Effector CD8-positive, alpha-beta T cell (primary cell): ENCODE data around the gene ADARB2.
"Not testable (repeated sequence)": the region's sequence is repeated elsewhere in the genome, so short reads cannot be mapped to it uniquely, and the experiment has no call there.

Source experiments
- DNase-seq: peaks from one replicate; lab custom pipeline; 2025; lab: John Stamatoyannopoulos, UW

ADARB2 gene

GRCh38 chr10:1354809-1355710, 382.3 kb downstream of the ADARB2 start:
- no peak for DNase-seq

- not testable (repeated sequence) for DNase-seq
Measured at GRCh38 chr10:1352296-1352695, 385.0 kb downstream of the ADARB2 start.

DNA sequence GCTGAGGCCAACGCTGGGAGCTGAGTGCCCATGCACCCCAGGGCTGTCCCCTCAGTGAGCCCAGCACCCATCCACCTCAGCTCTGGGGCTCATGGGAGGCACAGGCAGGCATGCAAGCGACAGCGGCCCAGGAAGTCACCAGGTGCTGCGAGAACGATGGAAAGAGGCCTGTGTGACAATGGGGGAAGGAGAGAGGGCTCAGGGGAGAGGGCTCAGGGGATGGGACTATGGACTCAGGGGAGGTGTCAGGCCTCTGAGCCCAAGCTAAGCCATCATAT, 388.6 kb downstream of the ADARB2 start:
- no peak for DNase-seq

- DNase-seq: no peak
Measured at GRCh38 chr10:1347962-1348772, 389.2 kb downstream of the ADARB2 start.

DNA sequence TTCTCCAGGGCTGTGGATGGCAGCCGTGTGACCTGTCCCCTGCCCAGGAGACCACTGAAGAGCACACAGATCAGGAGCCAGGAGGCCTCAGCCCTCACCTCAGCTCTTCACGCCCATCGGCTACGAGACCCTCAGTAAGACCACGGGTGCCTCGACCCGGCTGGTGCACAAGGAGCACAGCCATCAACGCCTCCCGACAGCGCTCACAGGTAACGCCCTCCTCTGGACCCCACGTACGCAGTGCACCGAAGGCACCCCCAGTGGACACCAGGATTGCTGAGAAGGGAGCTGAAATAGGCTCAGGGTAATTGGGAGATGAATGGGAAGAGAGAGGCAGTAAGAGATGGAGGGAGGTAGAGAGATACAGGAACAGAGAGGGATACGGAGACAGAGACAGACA, 389.8 kb downstream of the ADARB2 start:
- no peak for DNase-seq

GRCh38 chr10:1346201-1346600, 391.1 kb downstream of the ADARB2 start:
- no peak for DNase-seq

GRCh38 chr10:1345368-1345767, 392.0 kb downstream of the ADARB2 start:
- DNase-seq: no peak

DNA sequence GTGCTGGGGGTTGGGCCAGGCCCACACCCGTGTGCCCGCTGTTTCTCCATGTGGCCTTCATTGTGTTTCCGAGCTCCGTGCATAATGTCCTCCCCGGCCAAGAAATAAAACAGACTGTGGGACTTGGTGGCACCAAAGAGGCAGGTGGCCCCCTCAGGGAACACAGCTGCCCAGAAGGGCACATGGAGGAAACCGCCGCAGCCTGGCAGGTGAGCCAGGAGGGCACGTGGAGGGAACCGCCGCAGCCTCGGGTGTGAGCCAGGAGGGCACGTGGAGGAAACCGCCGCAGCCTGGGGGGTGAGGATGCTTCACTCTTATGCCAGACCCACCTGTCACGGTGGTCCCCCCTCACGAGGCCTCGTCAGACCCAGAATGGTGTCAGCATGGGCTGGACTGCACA, 392.5 kb downstream of the ADARB2 start:
- no peak for DNase-seq

- DNase-seq: no peak
Measured at GRCh38 chr10:1344408-1344807, 392.9 kb downstream of the ADARB2 start.

- DNase-seq: no peak
Measured at GRCh38 chr10:1343176-1343575, 394.1 kb downstream of the ADARB2 start.

DNA sequence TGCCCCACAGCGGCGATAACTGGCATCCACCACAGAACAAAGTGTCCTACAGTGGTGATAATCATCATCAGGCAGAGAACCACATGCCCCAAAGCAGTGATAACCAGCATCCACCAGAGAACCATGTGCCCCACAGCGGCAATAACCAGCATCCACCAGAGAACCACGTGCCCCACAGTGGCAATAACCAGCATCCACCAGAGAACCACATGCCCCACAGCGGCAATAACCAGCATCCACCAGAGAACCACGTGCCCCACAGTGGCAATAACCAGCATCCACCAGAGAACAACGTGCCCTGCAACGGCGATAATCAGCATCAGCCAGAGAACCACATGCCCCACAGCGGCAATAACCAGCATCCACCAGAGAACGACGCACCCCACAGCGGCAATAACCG, 396.3 kb downstream of the ADARB2 start:
- DNase-seq: not testable (repeated sequence)

GRCh38 chr10:1339396-1339795, 397.9 kb downstream of the ADARB2 start:
- DNase-seq: no peak

GRCh38 chr10:1335642-1336041, 401.7 kb downstream of the ADARB2 start:
- DNase-seq: no peak

- no peak for DNase-seq
Measured at GRCh38 chr10:1333981-1334380, 403.3 kb downstream of the ADARB2 start.

DNA sequence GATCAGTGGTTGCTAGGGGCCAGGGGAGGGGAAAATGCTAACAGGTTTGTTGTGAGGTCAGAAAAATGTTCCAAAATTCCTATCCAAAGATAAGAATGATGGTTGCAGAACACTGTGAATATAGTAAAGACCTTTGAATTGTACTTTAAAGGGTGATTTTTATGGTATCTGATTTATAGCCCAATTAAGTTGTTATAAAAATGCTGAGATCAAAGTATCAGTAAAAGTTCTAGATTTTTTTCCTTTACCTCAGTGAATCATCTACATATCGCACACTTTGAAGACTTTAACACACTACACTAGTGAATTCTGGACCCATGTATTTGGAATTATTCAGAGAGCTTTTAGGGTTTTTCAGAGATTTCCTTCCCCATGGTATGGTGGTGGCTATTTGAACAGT, 405.8 kb downstream of the ADARB2 start:
- no peak for DNase-seq

- no peak for DNase-seq
Measured at GRCh38 chr10:1329622-1330021, 407.7 kb downstream of the ADARB2 start.

DNA sequence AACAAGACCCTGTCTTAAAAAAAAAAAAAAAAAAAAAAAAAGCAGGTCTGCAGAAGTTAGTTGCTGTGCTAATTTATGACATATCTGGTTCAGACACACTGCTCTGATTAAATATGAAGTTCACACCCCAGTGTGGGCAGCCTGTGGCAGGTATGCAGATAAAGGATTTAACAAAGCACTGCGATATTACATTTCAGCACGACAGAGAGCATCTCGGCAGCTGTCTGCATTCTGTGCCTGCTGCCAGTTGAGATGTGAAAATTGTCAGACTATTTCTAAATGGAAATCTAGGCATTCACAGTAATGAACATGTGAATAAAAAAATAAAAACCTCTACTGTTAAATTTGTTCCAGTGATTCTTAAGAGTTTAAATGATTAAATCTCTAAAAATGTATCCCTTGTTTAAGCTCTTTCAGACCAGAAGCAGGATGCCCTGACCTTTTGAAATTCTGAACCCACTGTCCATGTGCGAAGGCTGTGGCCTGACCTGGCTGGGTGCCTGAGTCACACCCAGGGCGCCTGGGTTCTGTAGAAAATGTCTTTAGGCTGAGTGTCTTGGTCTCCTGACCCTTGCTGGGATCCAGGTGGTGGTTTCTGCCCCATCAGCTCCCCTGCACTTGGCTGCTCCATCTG, 408.2 kb downstream of the ADARB2 start:
- no peak for DNase-seq

DNA sequence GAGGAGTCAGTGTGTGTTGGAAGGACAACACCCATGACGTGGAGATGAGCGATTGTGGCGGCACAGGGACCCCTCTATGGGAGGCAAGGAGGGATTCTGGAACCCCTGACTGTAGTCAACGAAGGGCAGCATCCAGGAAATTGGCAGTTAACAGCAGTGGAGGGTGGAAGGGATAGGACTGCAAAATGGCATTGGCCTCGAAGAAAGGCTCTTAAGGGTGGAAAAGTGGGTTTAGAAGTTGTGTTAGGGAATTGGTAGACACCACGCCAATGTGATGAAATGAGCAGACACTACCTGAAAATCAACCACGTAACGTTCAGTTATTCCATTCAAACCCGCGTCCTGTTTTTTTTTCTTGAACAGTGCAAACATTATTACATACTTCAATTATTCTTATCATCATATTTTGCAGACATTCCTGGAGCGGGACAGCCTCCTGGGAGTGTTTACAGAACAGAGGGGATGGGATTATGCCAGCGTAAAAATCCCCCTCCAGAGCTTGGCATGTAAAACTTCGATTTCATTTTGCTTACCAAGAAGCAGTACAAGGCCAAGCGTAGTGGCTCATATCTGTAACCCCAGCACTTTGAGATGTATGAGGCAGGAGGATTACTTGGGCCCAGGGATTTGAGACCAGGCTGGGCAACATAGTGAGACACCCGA, 409.0 kb downstream of the ADARB2 start:
- no peak for DNase-seq

DNA sequence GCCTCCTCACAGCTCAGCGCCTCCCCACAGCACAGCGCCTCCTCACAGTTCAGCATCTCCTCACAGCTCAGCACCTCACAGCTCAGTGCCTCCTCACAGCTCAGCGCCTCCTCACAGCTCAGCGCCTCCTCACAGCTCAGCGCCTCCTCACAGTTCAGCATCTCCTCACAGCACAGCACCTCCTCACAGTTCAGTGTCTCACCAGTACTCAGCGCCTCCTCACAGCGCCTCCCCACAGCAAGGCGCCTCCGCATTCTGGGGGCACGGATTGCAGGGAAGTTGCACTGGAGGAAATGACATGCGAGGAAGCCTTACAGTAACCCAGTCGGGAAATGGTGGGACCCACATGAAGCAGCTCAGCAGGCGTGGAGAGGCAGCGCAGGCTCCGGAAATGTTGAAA, 409.6 kb downstream of the ADARB2 start:
- no peak for DNase-seq

DNA sequence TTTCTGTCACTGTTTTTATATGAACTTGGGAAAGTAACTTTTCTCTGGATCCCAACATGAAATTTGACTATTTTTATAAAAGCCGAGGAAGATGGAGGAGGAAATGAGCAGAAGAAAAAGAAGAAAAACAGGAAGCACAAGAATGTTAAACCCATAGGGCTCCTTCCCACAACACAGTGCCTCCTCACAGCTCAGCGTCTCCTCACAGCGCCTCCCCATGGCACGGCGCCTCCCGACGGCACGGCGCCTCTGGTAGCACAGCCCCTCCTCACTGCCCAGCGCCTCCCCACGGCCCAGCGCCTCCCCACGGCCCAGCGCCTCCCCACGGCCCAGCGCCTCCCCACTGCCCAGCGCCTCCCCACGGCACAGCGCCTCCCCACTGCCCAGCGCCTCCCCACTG, 410.8 kb downstream of the ADARB2 start:
- not testable (repeated sequence) for DNase-seq

GRCh38 chr10:1324903-1325302, 412.4 kb downstream of the ADARB2 start:
- DNase-seq: no peak

GRCh38 chr10:1323951-1324350, 413.4 kb downstream of the ADARB2 start:
- no peak for DNase-seq
